22Rv1 (cell line): ENCODE measurements around the gene SMC3.

ENCODE experiments used
- ZFX ChIP-seq: fragments of 450-650 bp; IDR thresholded peaks from 2 replicates; pipeline ENCODE4 v1.6.1; 2017; ENCODE audit warnings: antibody characterized with exemption, borderline replicate concordance
- TF ChIP-seq, protein P1 (sequence below): fragments of 450-650 bp; IDR thresholded peaks from 2 replicates; pipeline ENCODE4 v1.5.1; 2017; ENCODE audit warnings: mild to moderate bottlenecking

DNA sequence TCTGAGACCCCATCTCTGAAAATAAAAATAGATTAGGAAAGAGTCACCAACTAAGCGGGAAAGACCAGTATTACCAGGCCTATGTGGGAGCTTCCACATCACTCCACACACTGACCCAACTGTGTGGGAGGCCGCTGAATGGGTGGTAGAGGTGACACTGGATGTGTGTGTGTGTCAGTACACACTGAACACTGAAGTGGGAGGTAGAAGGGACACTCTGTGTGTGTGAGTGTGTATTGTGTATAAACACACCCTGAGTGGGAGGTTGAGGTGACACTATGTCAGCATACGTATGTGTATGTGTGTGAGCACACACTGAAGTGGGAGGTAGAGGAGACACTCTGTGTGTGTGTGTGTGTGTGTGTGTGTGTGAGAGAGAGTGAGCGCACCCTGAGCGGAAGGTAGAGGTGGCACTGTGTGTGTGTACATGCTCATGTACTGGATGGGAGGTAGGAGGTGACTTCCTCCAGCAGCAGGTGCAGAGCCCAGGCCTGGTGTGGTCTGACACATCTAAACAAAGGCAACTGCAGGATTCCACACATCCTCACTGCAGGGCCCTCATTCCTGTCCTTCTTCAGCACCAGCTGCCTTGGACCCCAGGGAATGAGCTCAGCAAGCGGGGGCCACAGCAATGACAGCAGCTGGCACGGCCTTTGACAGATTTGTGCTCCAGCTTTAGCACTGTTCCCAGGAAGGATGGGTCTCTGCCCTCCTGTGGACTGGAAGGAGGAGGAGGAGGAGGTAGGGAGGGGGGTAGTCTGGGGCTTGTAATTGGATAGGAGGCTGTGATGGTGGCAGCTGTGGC is 50.1 kb downstream of the SMC3 start:
- TF ChIP-seq, protein P1, sequence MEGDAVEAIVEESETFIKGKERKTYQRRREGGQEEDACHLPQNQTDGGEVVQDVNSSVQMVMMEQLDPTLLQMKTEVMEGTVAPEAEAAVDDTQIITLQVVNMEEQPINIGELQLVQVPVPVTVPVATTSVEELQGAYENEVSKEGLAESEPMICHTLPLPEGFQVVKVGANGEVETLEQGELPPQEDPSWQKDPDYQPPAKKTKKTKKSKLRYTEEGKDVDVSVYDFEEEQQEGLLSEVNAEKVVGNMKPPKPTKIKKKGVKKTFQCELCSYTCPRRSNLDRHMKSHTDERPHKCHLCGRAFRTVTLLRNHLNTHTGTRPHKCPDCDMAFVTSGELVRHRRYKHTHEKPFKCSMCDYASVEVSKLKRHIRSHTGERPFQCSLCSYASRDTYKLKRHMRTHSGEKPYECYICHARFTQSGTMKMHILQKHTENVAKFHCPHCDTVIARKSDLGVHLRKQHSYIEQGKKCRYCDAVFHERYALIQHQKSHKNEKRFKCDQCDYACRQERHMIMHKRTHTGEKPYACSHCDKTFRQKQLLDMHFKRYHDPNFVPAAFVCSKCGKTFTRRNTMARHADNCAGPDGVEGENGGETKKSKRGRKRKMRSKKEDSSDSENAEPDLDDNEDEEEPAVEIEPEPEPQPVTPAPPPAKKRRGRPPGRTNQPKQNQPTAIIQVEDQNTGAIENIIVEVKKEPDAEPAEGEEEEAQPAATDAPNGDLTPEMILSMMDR, result no peak
- TF ChIP-seq ZFX, result no peak
